Skeletal muscle satellite cell (primary cell): ENCODE measurements around the gene PGM2.

Experiments
- H3K27me3 ChIP-seq: 2 replicates; pipeline ENCODE4 v1.7.0; 2013; ENCODE audit warnings: low read length; ENCODE audit not compliant: control insufficient read depth, insufficient read depth
- H3K36me3 ChIP-seq: 2 replicates; pipeline ENCODE4 v1.7.0; 2013; ENCODE audit warnings: mild to moderate bottlenecking, control low read depth, low read length; ENCODE audit not compliant: insufficient read depth
- H3K4me1 ChIP-seq: 2 replicates; pipeline ENCODE4 v1.7.0; 2013; ENCODE audit warnings: low read length; ENCODE audit not compliant: control insufficient read depth, insufficient read depth
- H3K4me2 ChIP-seq: 2 replicates; pipeline ENCODE4 v1.7.0; 2013; ENCODE audit warnings: mild to moderate bottlenecking, low read length
- H3K4me3 ChIP-seq: 2 replicates; pipeline ENCODE4 v1.7.0; 2013; ENCODE audit warnings: low read length
- H3K9ac ChIP-seq: 2 replicates; pipeline ENCODE4 v1.7.0; 2013; ENCODE audit warnings: mild to moderate bottlenecking, low read depth, low read length, moderate library complexity
- H3K9me3 ChIP-seq: replicated peaks from 2 replicates; pipeline ENCODE4 v1.7.0; 2013; ENCODE audit warnings: mild to moderate bottlenecking, control low read depth, low read length

Gene PGM2

DNA sequence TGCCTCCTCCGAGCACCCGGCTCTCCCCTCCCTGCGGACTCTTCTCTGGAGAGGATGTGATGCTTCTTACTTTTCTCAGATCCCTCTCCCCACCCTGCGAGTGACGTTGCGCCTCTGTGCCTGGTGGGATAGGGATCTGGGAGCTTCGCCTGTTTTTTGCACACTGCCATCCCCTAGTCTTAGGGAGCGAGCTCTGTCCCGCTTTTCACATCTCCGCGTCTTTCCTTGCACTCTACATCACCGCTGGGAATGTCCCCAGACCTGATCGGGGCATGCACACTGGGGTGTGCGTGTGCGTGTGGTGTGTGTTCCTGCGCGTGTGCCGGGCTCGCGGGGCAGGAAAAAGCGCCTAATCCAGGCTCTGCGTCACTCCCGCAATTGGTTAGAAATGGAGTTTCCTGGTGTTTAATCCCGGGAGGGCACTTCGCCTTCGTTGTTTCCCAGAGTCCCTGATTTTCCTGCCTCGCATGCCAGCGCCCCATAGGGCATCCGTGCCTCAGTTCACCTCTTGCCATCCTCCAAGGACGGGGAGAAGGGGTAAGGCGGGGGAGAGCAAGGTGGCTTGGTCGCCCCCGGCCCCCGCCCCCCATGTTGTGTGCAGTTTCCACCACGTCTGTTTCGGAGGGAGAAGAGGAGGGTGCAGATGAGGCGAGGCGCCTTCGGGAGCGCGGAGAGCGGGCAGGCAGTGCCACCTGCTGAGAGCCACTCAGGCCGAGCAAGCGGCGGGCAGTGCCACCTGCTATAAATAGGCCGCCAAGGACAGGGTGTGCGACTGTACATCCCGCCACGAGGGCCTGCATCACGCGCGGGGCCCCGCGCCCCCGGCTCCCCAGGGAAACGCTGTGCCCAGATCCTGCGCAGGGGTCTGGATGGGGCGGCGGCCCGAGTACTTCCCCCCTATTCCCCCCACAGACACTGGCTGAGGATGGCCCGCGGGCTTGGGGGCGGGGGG lies 63.6 kb downstream of the PGM2 start:
- peaks cover 10% of the 10 kb centered on the region for H3K4me1 ChIP-seq
- H3K9me3 ChIP-seq: no peaks in the 10 kb centered on the region
- H3K9ac ChIP-seq: no peak overlapping the region
- peak overlapping the region; percentile 86 for H3K4me3 ChIP-seq
- peaks cover 24% of the 10 kb centered on the region for H3K27me3 ChIP-seq
- no peaks in the 10 kb centered on the region for H3K36me3 ChIP-seq
- peak overlapping the region; percentile 94 for H3K4me2 ChIP-seq

DNA sequence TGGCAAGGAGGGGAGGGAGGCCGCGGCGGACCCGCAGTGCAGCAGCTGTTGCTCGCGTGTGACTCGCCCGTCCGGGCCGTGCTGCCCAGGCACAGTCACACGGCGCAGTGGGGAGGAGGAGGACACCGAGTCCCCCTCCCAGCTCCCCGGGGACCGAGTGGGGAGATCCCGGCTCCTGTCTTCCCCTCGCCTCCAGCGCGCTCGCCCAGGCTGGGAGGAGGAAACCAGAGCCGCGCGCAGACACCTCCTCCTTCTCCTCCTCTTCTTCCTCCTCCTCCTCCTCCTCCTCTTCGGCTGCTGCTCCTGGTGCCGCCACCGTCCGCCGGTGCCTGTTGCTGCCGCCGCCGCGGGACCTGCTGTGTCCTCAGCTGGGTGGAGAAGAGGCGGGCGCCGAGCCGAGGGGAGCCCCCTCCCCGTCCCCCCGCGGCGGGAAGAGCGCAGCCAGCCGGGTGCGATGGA lies 64.3 kb downstream of the PGM2 start, which contains the start of gene TBC1D1:
Gene TBC1D1, plus strand, starts transcription at position 284 of the 459 bp plus-strand sequence. CDS start 11,012 bp downstream, outside the sequence.
- Histone ChIP-seq H3K4me2 (peak within 1 kb of the TSS; percentile 94), H3K36me3 (no peaks in the 10 kb centered on the region), H3K27me3 (peaks cover 26% of the 10 kb centered on the region), H3K4me1 (peaks cover 10% of the 10 kb centered on the region), H3K9ac (peak within 1 kb of the TSS; percentile 32), H3K9me3 (no peaks in the 10 kb centered on the region), H3K4me3 (peak within 1 kb of the TSS; percentile 86)

DNA sequence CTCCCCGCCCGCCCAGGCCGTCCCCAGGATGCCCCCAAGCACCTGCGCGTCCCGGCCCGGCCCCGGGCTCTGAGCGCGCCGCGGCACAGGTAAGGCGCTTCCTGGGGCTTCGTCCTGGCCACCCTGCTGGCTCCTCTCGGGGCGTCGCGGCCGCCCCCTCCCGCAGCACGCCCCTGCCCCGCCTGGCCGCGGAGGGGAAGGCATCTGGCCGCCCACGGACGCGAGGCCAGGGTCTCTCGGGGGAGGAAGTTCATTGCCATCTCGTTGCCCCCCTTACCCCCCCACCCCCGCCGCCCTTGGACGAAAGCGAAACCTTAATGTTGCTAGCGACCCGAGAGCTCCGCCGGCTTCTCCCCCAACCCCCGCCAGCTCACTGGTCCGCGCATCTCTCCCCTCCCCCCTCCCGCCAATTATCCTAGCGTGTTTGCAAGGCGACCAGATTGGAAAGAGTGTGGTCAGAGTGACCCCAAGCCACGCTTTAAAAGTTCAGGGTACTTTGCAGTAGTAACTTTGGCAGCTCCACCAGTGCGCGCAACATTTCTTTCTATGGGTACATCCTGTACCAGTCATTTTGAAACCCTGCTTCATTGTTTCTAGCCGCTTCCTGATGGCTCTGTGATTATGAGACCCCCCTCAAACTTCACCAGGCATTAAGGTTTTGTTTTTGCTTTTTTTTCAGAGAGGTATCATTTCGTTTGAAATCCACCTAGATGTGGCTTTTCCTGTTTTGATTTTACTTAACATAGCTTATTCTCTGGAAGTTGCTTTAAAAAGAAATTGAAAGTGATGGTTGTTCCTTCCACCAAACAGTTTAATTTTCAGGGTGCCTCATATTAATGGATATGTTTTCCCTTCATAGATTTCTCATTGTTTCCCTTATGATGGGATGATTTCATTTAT lies 65.0 kb downstream of the PGM2 start:
- Histone ChIP-seq H3K27me3 (peaks cover 33% of the 10 kb centered on the region), H3K9ac (peak overlapping the region; percentile 32), H3K36me3 (no peaks in the 10 kb centered on the region), H3K4me2 (peak overlapping the region; percentile 94), H3K4me1 (peaks cover 10% of the 10 kb centered on the region), H3K4me3 (peak overlapping the region; percentile 86), H3K9me3 (no peaks in the 10 kb centered on the region)

DNA sequence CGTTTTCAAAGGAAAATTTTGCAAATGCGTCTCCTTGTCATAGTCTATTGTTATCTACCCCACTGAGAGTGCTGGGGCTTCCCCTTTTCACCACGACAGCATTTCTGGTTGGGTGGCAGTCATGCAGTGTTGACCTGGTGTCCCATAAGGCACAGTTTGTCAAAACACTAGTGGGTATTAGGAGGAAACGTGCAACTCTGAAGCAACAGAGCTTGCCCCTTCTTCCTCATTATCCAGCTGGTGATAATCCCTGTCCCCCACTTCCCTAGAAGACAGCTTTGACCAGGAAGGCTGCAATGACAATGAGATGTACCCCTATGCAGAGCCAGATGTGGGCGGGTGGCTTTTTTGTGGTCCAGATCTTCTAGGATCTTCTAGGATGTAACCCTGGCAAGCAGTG lies 66.2 kb downstream of the PGM2 start:
- H3K4me1 ChIP-seq: peaks cover 10% of the 10 kb centered on the region
- no peaks in the 10 kb centered on the region for H3K36me3 ChIP-seq
- H3K4me2 ChIP-seq: no peak overlapping the region
- H3K9ac ChIP-seq: no peak overlapping the region
- peaks cover 35% of the 10 kb centered on the region for H3K27me3 ChIP-seq
- no peaks in the 10 kb centered on the region for H3K9me3 ChIP-seq
- no peak overlapping the region for H3K4me3 ChIP-seq

- Histone ChIP-seq H3K9me3 (no peaks in the 10 kb centered on the region), H3K4me2 (no peak overlapping the region), H3K9ac (no peak overlapping the region), H3K36me3 (no peaks in the 10 kb centered on the region), H3K4me3 (no peak overlapping the region), H3K27me3 (peaks cover 35% of the 10 kb centered on the region), H3K4me1 (peaks cover 10% of the 10 kb centered on the region)
These were observed 66.7 kb downstream of the PGM2 start for GRCh38 chr4:37893164-37893563.

GRCh38 chr4:37895271-37895670 lies 68.8 kb downstream of the PGM2 start:
- Histone ChIP-seq H3K4me3 (no peak overlapping the region), H3K4me1 (peaks cover 4% of the 10 kb centered on the region), H3K9me3 (no peaks in the 10 kb centered on the region), H3K4me2 (no peak overlapping the region), H3K9ac (no peak overlapping the region), H3K27me3 (peaks cover 24% of the 10 kb centered on the region), H3K36me3 (no peaks in the 10 kb centered on the region)

GRCh38 chr4:37896206-37896860 lies 69.8 kb downstream of the PGM2 start:
- Histone ChIP-seq H3K36me3 (no peaks in the 10 kb centered on the region), H3K4me1 (no peaks in the 10 kb centered on the region), H3K4me3 (no peak overlapping the region), H3K27me3 (peaks cover 22% of the 10 kb centered on the region), H3K9me3 (no peaks in the 10 kb centered on the region), H3K4me2 (no peak overlapping the region), H3K9ac (no peak overlapping the region)

GRCh38 chr4:37902212-37902611 lies 75.7 kb downstream of the PGM2 start:
- H3K4me3 ChIP-seq: no peak overlapping the region
- H3K36me3 ChIP-seq: no peaks in the 10 kb centered on the region
- no peak overlapping the region for H3K4me2 ChIP-seq
- no peaks in the 10 kb centered on the region for H3K9me3 ChIP-seq
- H3K27me3 ChIP-seq: peaks cover 8% of the 10 kb centered on the region
- H3K4me1 ChIP-seq: no peaks in the 10 kb centered on the region
- no peak overlapping the region for H3K9ac ChIP-seq

- no peak overlapping the region for H3K4me2 ChIP-seq
- no peaks in the 10 kb centered on the region for H3K36me3 ChIP-seq
- peaks cover 3% of the 10 kb centered on the region for H3K4me1 ChIP-seq
- no peak overlapping the region for H3K4me3 ChIP-seq
- peaks cover 5% of the 10 kb centered on the region for H3K27me3 ChIP-seq
- H3K9me3 ChIP-seq: no peaks in the 10 kb centered on the region
- no peak overlapping the region for H3K9ac ChIP-seq
These were observed 76.5 kb downstream of the PGM2 start for GRCh38 chr4:37902738-37903693.

DNA sequence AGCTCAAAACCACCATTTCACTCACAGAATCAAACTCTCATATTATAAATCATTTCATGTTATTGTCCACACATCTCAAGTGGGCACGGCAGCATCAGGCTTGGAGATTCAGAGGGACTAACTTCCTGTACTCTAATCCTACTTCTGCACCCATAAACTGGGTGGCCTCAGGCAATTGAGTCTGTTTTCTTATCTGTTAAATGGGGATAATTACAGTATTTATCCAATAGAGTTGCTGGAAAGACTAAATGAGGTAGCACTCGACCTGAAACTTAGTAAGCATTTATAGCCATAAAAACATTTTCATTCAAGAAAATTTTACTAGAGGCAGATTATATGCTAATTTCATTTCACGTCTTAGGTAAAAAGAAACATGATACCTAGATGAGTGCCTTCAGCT lies 77.4 kb downstream of the PGM2 start:
- Histone ChIP-seq H3K9me3 (no peaks in the 10 kb centered on the region), H3K36me3 (no peaks in the 10 kb centered on the region), H3K27me3 (no peaks in the 10 kb centered on the region), H3K9ac (no peak overlapping the region), H3K4me2 (no peak overlapping the region), H3K4me3 (no peak overlapping the region), H3K4me1 (peaks cover 10% of the 10 kb centered on the region)
